ENCODE data around the gene ANGPTL2. TPM values are rescaled to one million over a fixed set of nuclear protein-coding genes. Genes with fewer than 3 reads are reported as not detected.

ANGPTL2 gene
- total and polyA plus RNA-seq, 7 donors, result 8.9 to 208 (median 15.0) TPM

DNA sequence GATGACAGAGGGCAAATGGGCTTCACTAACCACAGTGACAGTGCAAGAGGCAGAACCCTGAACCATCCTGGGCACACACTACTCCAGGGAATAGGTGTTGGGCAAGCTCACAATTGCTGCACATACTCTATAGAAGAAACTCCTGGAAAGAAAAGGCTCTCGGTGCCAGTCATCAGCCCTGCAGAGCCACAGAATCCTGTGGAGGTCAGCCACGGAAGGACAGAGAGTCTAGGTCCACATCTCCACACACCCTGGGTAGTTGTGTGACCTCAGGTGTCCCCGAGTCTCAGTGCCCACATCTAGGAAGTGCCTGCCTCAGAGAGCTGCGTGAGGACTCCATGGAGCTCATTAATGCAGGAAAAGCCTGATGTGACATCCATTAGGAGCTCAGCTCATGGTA is 16.0 kb upstream of the ANGPTL2 start:
- DNase-seq, result no peak
- Histone ChIP-seq H3K27me3 (ENCODE audit: insufficient read depth in 3 of 3, low read length in 2 of 3) (no peaks in the 10 kb centered on the region), H3K4me1 (peaks cover 81% of the 10 kb centered on the region), H3K4me3 (no peak overlapping the region), H3K27ac (peak overlapping the region; percentile 82), H3K36me3 (ENCODE audit: insufficient read depth in 1 of 2, low read depth in 1 of 2) (no peaks in the 10 kb centered on the region), H3K9me3 (no peaks in the 10 kb centered on the region)
- 70 to 91% (median 72%) methylated on average over 4 of the region's 4 CpGs for WGBS, 3 donors
- peak in 2 of 4 donors; percentile 16 to 24 for ATAC-seq
- intact Hi-C loops (cut with DNase I), result no loop called here
- TF ChIP-seq, protein P1, sequence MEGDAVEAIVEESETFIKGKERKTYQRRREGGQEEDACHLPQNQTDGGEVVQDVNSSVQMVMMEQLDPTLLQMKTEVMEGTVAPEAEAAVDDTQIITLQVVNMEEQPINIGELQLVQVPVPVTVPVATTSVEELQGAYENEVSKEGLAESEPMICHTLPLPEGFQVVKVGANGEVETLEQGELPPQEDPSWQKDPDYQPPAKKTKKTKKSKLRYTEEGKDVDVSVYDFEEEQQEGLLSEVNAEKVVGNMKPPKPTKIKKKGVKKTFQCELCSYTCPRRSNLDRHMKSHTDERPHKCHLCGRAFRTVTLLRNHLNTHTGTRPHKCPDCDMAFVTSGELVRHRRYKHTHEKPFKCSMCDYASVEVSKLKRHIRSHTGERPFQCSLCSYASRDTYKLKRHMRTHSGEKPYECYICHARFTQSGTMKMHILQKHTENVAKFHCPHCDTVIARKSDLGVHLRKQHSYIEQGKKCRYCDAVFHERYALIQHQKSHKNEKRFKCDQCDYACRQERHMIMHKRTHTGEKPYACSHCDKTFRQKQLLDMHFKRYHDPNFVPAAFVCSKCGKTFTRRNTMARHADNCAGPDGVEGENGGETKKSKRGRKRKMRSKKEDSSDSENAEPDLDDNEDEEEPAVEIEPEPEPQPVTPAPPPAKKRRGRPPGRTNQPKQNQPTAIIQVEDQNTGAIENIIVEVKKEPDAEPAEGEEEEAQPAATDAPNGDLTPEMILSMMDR (IDR thresholded peaks at IDR 0.05), result no peak

DNA sequence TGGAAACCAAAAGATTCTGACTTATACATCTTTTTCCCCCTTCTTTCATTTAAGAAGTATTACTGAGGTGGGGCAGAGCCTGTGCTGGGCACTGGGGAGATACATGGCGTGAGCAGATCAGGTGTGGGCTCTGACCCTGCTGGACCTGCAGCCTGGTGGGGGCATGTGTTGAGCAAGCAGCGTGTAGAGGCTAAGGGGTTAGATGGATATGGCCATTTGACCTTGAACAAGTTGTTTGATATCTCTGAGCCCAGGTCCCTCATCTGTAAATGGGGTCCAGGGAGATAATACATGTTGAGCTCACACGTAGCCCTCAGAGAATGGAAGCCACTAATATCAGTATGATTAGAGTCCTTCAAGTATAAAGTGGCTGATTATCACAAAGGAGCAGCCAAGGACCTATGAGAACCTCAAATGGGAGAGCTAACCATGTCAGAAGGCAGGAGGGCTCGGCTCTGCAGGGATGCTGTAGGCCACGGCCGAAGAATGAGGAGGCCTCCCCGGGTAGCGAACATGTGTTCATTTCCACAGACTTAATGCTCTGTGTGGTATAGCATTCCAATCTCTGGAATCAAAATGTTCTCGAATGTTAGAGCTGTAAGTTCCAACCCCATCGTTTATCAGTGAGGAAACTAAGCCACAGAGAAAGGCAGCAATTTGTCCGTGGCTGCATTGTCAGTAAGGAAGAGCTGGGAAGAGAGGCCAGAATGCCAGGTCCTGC is 15.4 kb upstream of the ANGPTL2 start:
- peak overlapping the region; percentile 82 for H3K27ac ChIP-seq
- 92 to 97% (median 94%) methylated on average over 11 of the region's 11 CpGs for WGBS, 3 donors
- H3K27me3 ChIP-seq (ENCODE audit: insufficient read depth in 3 of 3, low read length in 2 of 3), result no peaks in the 10 kb centered on the region
- no peaks in the 10 kb centered on the region for H3K9me3 ChIP-seq
- DNase-seq (peak in 1 of 2 donors; percentile 46), ATAC-seq (no peak)
- H3K4me3 ChIP-seq, result no peak overlapping the region
- H3K36me3 ChIP-seq (ENCODE audit: insufficient read depth in 1 of 2, low read depth in 1 of 2), result no peaks in the 10 kb centered on the region
- TF ChIP-seq, protein P1 (IDR thresholded peaks at IDR 0.05), result no peak
- H3K4me1 ChIP-seq, result peaks cover 81% of the 10 kb centered on the region
- intact Hi-C loops (cut with DNase I), result no loop called here

DNA sequence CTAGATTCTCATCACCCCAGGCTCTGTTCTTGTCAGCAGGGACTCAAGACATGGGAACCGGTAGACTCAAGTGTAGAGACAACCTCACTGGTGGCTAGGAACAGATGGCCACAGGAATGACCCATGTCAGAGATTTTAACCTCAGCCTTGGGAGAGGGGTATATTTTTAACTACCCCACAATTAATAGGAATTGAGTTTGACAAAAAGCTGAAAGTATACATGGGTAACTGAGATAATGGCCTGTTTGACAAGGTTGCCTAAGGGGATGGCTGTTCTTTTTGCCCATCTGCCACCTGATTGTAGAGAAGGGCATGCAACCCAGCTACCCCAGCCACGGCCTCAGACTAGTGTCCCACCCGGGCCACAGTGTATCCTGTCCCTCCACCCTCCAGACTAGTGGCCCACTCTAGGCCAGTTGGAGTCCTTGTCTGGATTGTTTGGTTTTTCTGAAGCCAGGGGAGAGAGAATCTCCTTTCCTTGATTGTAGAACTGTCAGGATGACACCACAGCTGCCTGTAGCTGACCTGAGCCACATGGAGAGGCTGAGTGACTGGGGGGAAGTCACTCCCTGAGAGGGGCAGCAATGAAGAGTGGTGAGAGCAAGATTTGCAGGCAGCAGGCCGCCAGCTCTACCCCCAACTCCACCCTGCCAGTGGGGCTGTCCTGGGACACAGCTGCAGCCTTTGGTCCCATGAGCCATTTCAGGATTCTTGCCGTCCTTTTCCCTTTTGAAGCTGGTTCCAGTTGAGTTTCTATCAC is 14.6 kb upstream of the ANGPTL2 start:
- 86 to 90% (median 88%) methylated on average over 5 of the region's 5 CpGs for WGBS, 3 donors
- Histone ChIP-seq H3K36me3 (ENCODE audit: insufficient read depth in 1 of 2, low read depth in 1 of 2) (no peaks in the 10 kb centered on the region), H3K27ac (peak overlapping the region; percentile 23), H3K27me3 (ENCODE audit: insufficient read depth in 3 of 3, low read length in 2 of 3) (no peaks in the 10 kb centered on the region), H3K9me3 (no peaks in the 10 kb centered on the region), H3K4me3 (no peak overlapping the region), H3K4me1 (peaks cover 81% of the 10 kb centered on the region)
- ATAC-seq, result no peak
- no peak for DNase-seq
- intact Hi-C loops (cut with DNase I), result no loop called here
- TF ChIP-seq, protein P1 (IDR thresholded peaks at IDR 0.05), result no peak

DNA sequence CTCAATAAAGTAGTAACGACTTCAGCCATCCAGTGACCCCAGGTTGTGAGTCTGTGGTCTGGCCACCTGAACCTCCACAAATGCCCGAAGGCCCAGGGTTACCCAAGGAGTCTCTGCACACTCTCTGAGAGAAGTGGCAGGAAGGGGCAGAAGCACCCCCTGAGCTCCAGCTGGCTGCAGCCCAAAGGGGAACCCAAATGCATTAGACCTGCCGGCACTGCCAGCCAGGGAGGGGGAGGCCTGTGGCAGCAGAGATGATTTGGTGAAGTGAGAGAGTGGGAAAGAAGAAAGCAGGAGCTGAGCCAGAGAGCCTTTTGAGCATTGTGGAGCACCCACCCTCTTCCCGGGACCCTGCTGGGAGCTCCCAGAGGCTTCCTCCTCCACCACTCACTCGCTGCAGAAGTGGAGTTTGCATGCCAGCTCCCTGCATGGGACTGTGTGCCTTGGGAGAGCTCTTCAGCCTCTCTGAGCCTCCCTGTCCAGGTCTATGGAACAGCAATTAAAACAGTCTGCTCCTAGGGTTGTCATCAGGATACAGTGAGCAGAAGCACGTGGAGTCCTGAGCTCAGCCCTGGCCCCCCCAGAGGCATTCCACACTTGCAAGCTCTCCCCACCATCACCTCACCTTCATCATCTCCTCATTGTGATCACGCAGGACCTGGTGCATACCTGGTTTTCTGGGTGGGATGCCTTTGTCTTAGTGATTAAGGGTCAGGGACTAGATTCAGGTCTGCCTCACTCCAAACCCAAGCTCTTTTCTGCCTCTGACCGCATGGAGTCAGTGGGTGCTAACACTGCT is 13.8 kb upstream of the ANGPTL2 start:
- ATAC-seq (no peak), DNase-seq (peak in 1 of 2 donors; percentile 43)
- no peaks in the 10 kb centered on the region for H3K36me3 ChIP-seq (ENCODE audit: insufficient read depth in 1 of 2, low read depth in 1 of 2)
- no peak overlapping the region for H3K27ac ChIP-seq
- peaks cover 83% of the 10 kb centered on the region for H3K4me1 ChIP-seq
- intact Hi-C loops (cut with DNase I), result no loop called here
- WGBS, 3 donors, result 79 to 89% (median 87%) methylated on average over 8 of the region's 8 CpGs
- TF ChIP-seq, protein P1 (IDR thresholded peaks at IDR 0.05), result no peak
- H3K27me3 ChIP-seq (ENCODE audit: insufficient read depth in 3 of 3, low read length in 2 of 3), result no peaks in the 10 kb centered on the region
- no peaks in the 10 kb centered on the region for H3K9me3 ChIP-seq
- H3K4me3 ChIP-seq, result no peak overlapping the region

All from psoas muscle (tissue), 8 donors.